Ovary (tissue), 9 donors: Measurements from ENCODE around the gene IFNGR1. TPM values are rescaled to one million over a fixed set of nuclear protein-coding genes. Genes with fewer than 3 reads are reported as not detected.

Experiments
- DNase-seq, 5 donors: peaks; one replicate each; pipeline ENCODE4 v3.0.0-alpha.2; 2019 to 2020
- H3K27ac ChIP-seq, 2 donors: fragments of 200-600 bp; one replicate each; pipeline versions ENCODE4 v1.5.1 to v1.8.0; 2019 to 2022
- H3K27me3 ChIP-seq: fragments of 200-600 bp; one replicate; pipeline ENCODE4 v1.8.0; 2022
- H3K36me3 ChIP-seq: fragments of 200-600 bp; sonication (generic); one replicate; pipeline ENCODE4 v1.5.1; 2019
- H3K4me1 ChIP-seq: one replicate; pipeline ENCODE4 v1.8.1; 2013; ENCODE audit warnings: mild to moderate bottlenecking, moderate library complexity; ENCODE audit not compliant: insufficient read depth
- H3K4me3 ChIP-seq: fragments of 200-600 bp; sonication (generic); one replicate; pipeline ENCODE4 v1.5.1; 2017
- H3K9me3 ChIP-seq, 2 donors: fragments of 200-600 bp in 1 of 2; sonication (generic) in 1 of 2; one replicate each; pipeline versions ENCODE4 v1.5.1 to v1.8.1; 2013 to 2019; ENCODE audit warnings: mild to moderate bottlenecking in 1 of 2, moderate library complexity in 1 of 2
- CTCF ChIP-seq, 3 donors: fragments of 450-650 bp in 2 of 3; fragments of 200-600 bp in 1 of 3; IDR thresholded peaks; one replicate each; pipeline versions ENCODE4 v1.5.1 to v1.8.0; 2016 to 2022; ENCODE audit warnings: antibody characterized with exemption in 3 of 3, mild to moderate bottlenecking in 1 of 3
- EP300 ChIP-seq: sonication (generic); formaldehyde crosslinking; IDR thresholded peaks from one replicate; pipeline ENCODE4 v1.6.1; 2017; ENCODE audit warnings: antibody characterized with exemption
- POLR2A ChIP-seq: fragments of 450-650 bp; IDR thresholded peaks from one replicate; pipeline ENCODE4 v1.6.1; 2017; ENCODE audit warnings: antibody characterized with exemption, mild to moderate bottlenecking, moderate library complexity
- WGBS, 3 donors: extraction: QIAGEN DNeasy Blood & Tissue Kit in 1 of 3; methylation state at CpG; one replicate each; pipeline versions ENCODE4 v1.1.5 to v1.1.7; 2013 to 2017; 5-methylcytosine and 5-hydroxymethylcytosine counted together
- intact Hi-C, 4 donors: fragments of 100-400 bp; cut with DNase I; formaldehyde crosslinking; loops; one replicate each; pipeline versions ENCODE4 v1.11.0 to v1.15.1; 2022 to 2023
- polyA plus RNA-seq, 2 donors: library from polyadenylated mRNA; stranded (reverse); fragments of 200-250 nt in 1 of 2; fragments of 350-450 nt in 1 of 2; fragmentation: Illumina TruSeq in 1 of 2; extraction: RNeasy Lipid Tissue Mini Kit (QIAGEN cat#74804) in 1 of 2; gene quantifications; one replicate each; pipeline ENCODE4 v1.2.3, GENCODE V29; 2013 to 2014
- total RNA-seq, 7 donors: library from RNA; depleted of rRNA in 2 of 7; stranded (reverse); fragments of >200 nt in 2 of 7; fragmentation: NEBNext Ultra II Directional in 3 of 7; extraction: Animal tissue kit (Norgen Biotek cat#: 25700) in 3 of 7; gene quantifications; one replicate each; pipeline versions ENCODE4 v1.1.0 to v1.2.4, GENCODE V29; 2016 to 2023
- donor health status: DM: no; HTN: no; CAD: no; lungs with moderate emphysema.
- donor health status: DM: no; HTN: no; CAD: no.
- donor health status: Bipolar disorder and iron deficiency.
- donor health status: DM: yes; HTN: yes; CAD: no.
- donor health status: DM: no; HTN: no; CAD: no.
- donor health status: DM: yes; HTN: yes; CAD: no.

The IFNGR1 gene
- total and polyA plus RNA-seq, 9 donors, result 37.1 to 95.2 (median 55.5) TPM

GRCh38 chr6:137241481-137242038, 22.4 kb upstream of the IFNGR1 start:
- Histone ChIP-seq H3K4me1 (no peaks in the 10 kb centered on the region), H3K36me3 (no peaks in the 10 kb centered on the region), H3K27ac (no peak overlapping the region), H3K4me3 (no peak overlapping the region), H3K9me3 (no peaks in the 10 kb centered on the region), H3K27me3 (no peaks in the 10 kb centered on the region)
- intact Hi-C loops, result no loop called here
- TF ChIP-seq POLR2A (no peak), EP300 (no peak)
- WGBS, 3 donors, result 34 to 39% (median 35%) methylated on average over 3 of the region's 3 CpGs
- no peak for DNase-seq

DNA sequence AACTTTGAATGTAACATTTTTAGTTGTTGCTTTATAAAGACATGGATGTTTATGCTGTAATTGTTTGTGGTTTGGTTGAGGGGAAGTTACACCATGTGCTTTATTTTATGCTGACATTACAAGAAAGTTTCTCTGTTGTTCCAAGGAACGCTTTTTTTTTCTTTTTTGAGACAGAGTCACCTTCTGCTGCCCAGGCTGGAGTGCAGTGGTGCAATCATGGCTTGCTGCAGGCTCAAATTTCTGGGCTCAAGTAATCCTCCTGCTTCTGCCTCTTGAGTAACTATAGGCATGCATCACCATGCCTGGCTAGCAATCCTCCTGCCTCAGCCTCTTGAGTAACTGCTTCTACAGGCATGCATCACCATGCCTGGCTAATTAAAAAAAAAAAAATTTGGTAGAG, 21.0 kb upstream of the IFNGR1 start:
- 9 to 19% (median 16%) methylated on average over 1 of the region's 1 CpG for WGBS, 3 donors
- TF ChIP-seq EP300 (no peak), POLR2A (no peak), CTCF (IDR thresholded peaks at IDR 0.05) (no peak)
- H3K27ac ChIP-seq, result no peak overlapping the region
- no peaks in the 10 kb centered on the region for H3K27me3 ChIP-seq
- DNase-seq, result no peak
- no peak overlapping the region for H3K4me3 ChIP-seq
- intact Hi-C loops, result no loop called here
- no peaks in the 10 kb centered on the region for H3K4me1 ChIP-seq
- no peaks in the 10 kb centered on the region for H3K36me3 ChIP-seq
- H3K9me3 ChIP-seq, result no peaks in the 10 kb centered on the region

DNA sequence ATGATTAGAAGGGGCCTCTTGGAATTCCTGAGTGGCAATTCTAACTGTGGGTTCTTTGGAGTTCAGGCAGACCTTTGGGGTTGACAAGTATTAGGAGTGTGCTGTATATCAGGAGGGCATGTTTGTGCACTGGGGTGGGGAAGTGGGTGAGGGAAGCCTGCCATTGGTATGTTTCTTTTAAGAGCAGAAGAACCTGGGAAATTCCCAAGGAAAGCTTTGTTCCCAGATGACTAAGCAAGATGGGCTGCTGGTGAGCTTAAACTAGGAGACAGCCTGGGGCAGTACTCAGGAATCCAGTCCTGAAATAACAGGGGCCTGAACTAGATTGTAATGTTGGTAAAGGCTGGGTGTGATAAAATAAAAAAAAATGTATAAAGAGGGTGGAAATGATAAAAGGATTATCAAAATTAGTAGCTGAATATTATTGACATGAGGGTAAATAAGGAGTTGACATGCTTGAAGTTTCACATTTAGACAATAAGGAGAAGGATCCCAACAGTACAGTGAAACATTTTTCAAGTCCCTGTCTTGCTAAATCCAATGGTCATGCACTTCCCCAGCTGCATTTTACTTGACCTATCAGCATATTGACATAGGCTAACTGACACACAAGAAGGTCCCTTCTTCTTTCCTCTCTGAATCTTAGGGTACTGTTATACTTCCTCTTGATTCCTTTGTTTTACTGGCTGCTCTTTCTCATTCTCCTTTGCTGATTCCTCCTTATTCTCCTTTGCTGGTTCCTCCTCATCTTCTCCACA, 18.4 kb upstream of the IFNGR1 start:
- TF ChIP-seq CTCF (IDR thresholded peaks at IDR 0.05), result no peak
- no peaks in the 10 kb centered on the region for H3K9me3 ChIP-seq
- no peak overlapping the region for H3K27ac ChIP-seq
- H3K27me3 ChIP-seq, result no peaks in the 10 kb centered on the region
- DNase-seq, result no peak
- no peak overlapping the region for H3K4me3 ChIP-seq
- H3K36me3 ChIP-seq, result no peaks in the 10 kb centered on the region
- intact Hi-C loops, result no loop called here
- H3K4me1 ChIP-seq, result no peaks in the 10 kb centered on the region

DNA sequence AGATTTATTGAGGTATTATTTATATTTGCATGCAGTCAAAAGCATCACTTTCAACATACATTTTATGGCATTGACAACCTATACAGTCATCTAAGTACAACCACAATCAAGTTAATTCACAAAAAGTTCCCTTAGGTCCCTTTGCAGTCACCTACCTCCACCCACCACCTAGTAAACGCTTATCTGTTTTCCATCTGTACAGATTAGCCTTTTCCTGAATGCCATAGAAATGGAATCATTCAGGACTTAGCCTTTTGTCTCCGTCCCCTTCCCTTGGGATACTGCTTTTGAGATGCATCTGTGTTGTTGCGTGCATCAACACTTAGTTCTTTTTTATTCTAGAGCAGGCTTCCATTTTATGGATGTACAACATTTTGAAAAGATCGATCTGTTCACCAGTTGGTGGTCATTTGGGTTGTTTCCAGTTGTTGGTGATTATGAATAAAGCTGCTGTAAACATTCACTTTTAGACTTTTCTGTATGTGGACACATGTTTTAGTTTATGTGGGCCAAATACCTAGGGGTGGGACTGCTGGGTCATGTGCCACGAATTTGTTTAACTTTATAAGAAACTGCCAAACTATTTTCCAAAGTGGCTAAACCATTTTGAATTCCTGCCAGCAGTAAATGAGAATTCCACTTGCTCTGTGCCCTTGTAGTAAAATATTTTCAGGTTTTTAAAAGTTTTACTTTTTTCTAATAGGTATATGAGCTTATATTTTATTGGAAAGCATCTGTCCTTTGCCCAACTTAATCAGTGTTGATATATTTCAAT, 17.6 kb upstream of the IFNGR1 start:
- H3K27me3 ChIP-seq, result no peaks in the 10 kb centered on the region
- H3K36me3 ChIP-seq, result no peaks in the 10 kb centered on the region
- no peaks in the 10 kb centered on the region for H3K9me3 ChIP-seq
- H3K27ac ChIP-seq, result no peak overlapping the region
- no peak for TF ChIP-seq EP300
- TF ChIP-seq POLR2A, result no peak
- TF ChIP-seq CTCF (IDR thresholded peaks at IDR 0.05), result no peak
- no peak overlapping the region for H3K4me3 ChIP-seq
- no peaks in the 10 kb centered on the region for H3K4me1 ChIP-seq
- 77 to 81% (median 81%) methylated on average over 5 of the region's 5 CpGs for WGBS, 3 donors
- intact Hi-C loops, result no loop called here
- DNase-seq, result no peak

GRCh38 chr6:137235686-137236085, 16.5 kb upstream of the IFNGR1 start:
- H3K4me3 ChIP-seq, result no peak overlapping the region
- DNase-seq, result no peak
- H3K36me3 ChIP-seq, result no peaks in the 10 kb centered on the region
- TF ChIP-seq CTCF (IDR thresholded peaks at IDR 0.05) (no peak), EP300 (no peak), POLR2A (no peak)
- H3K27me3 ChIP-seq, result no peaks in the 10 kb centered on the region
- intact Hi-C loops, result no loop called here
- no peaks in the 10 kb centered on the region for H3K9me3 ChIP-seq
- H3K27ac ChIP-seq, result no peak overlapping the region
- WGBS, 3 donors, result 92 to 99% (median 98%) methylated on average over 1 of the region's 1 CpG
- no peaks in the 10 kb centered on the region for H3K4me1 ChIP-seq
